ENCODE results near the gene ZFP92.

GRCh38 chrX:153379971-153380581 is 31.2 kb upstream of the ZFP92 start:
- TF ChIP-seq POLR2A (IDR thresholded peaks at IDR 0.05), result no peak
- no peak for TF ChIP-seq POLR2AphosphoS5 (IDR thresholded peaks at IDR 0.05)
- TF ChIP-seq EP300 (IDR thresholded peaks at IDR 0.05), result no peak
- TF ChIP-seq CTCF (IDR thresholded peaks at IDR 0.05), result no peak

Measured in upper lobe of left lung (tissue), 4 donors.